C4-2B (cell line): ENCODE results near the gene KRTAP5-6.
A peak's percentile ranks its signal among the peaks of the same experiment; 100 is the strongest.

Experiments used
- CTCF ChIP-seq: fragments of 450-650 bp; conservative IDR thresholded peaks from 2 replicates; pipeline ENCODE4 v1.5.1; 2017; ENCODE audit warnings: mild to moderate bottlenecking
- ZFX ChIP-seq: fragments of 450-650 bp; IDR thresholded peaks from 2 replicates; pipeline ENCODE4 v1.6.1; 2017

GRCh38 chr11:1706634-1707400 lies 9.8 kb downstream of the KRTAP5-6 start:
- TF ChIP-seq CTCF (peak; percentile 40), ZFX (no peak)
